ENCODE results near the gene CRHR1.

DNA sequence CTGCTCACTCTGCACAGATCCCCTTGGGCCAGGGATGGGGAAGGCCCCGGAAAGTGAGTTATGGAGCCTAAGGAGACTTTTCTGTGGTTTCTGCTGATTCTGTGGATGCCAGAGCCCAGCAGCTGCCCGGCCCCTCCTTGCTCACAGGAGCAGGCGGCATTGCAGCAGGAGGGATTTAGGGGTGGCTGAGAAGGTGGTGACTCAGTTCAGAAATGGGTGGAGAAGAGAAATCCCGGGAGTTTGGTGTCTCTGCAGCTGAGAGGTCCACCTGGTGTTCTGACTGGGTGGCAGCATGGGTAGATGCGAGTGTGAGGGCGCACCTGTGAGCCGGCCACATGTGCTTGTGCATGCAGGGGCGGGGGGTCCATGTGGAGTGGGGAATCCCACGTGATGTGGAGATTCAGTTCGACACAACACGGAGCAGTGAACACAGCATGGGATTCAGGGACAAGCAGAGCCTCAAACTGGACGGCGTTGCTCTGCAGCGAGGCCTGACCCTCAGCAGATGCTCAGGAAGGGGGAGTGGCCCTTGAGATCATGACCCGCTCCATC is 44.5 kb downstream of the CRHR1 start:
- TF ChIP-seq POLR2A (IDR thresholded peaks at IDR 0.05; ENCODE audit: low read depth, low read length) (no peak), POLR2AphosphoS5 (IDR thresholded peaks at IDR 0.05; ENCODE audit: low read depth, low read length) (no peak), TAF1 (IDR thresholded peaks at IDR 0.05; ENCODE audit: borderline replicate concordance, low read depth, low read length) (no peak)

Data from GM12892 (cell line).